ENCODE data around the gene PEAK3. TPM values are rescaled to one million over a fixed set of nuclear protein-coding genes. Genes with fewer than 3 reads are reported as not detected.

The PEAK3 gene
- polyA plus RNA-seq, 1 of the 3 experiments (the other 2 are of a cell fraction) = not detected

DNA sequence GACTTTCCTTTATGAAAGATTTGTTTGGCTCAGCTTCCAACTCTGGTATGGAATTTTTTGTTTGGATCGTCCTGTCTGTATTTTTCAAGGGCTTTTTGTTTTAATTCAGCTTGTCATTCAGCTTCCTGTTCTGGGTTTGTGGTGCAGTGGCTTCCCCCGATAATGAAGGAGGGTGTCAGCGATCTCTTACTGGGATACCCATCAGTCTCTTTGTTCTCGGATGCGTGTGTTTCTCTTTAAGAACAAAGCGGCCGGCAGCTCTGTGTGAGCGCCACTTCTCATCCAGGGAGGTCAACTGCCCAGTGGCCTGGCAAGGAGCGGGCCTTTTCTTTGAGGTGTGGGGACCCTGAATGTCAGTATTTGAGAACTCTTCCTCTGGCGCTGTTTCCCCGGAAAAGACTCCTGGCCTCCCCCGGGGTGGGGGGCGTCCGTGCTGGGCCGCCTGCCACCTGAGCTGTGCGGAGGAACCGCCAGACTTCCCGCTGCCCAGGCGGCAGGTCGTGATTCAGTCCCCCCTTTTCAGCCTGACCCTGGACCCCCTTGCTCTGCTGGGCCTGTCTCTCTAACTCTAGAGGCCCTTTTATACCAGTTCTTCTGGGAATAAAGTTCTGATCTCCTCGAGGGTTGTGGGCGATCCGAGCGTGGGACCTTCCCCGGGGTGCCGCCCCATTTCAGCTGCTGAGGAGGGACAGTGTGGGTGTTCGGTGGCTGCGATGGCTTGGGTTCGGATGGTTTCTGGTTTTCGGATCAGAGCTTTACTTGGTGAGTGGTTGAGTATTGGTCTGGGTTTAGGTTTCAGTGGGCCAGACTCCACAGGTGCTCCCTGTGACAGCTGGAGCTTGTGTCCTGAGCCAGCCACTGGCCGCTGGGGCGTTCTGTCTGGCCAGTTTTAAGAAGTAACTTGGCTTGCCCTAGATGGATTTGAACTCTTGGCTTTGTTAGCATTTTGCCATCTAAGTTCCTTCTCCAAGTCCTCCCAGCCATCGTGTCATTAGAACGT is 41.9 kb downstream of the PEAK3 start:
- CTCF ChIA-PET = interaction anchor here (0.7 to 10.4 kb wide), 16 partner anchors 10 to 310 kb away, joined by 3 to 121 read pairs (median 4); partner anchors contain the start of gene JSRP1
- peak overlapping the region; percentile 95 for H3K9ac ChIP-seq
- H3K36me3 ChIP-seq (replicated peaks in 1 of 2; ENCODE audit: control insufficient read depth in 1 of 2, insufficient read depth in 2 of 2, low read length in 1 of 2) = peaks cover 18 to 31% of the 10 kb centered on the region in 2 experiments
- H3K9me2 ChIP-seq = no peaks in the 10 kb centered on the region
- H3K79me2 ChIP-seq (ENCODE audit: insufficient read depth) = peaks cover 95% of the 10 kb centered on the region
- no peak overlapping the region for H2AFZ ChIP-seq (ENCODE audit: low read depth)
- H4K20me1 ChIP-seq (ENCODE audit: insufficient read depth) = peaks cover 72% of the 10 kb centered on the region
- no peak for DNase-seq
- H3F3A ChIP-seq (replicated peaks; ENCODE audit: insufficient read depth) = peaks cover 17% of the 10 kb centered on the region
- H3K9me3 ChIP-seq = no peaks in the 10 kb centered on the region
- peak overlapping the region; percentile 98 for H3K4me2 ChIP-seq
- POLR2A ChIA-PET = interaction anchor here (0.8 to 1.4 kb wide), 3 partner anchors 16 to 33 kb away, joined by 4 to 7 read pairs (median 4); partner anchors contain the start of gene JSRP1
- H3K4me3 ChIP-seq (ENCODE audit: low read depth in 2 of 2, low read length in 1 of 2) = peak overlapping the region; percentile 76 to 89
- H3K4me1 ChIP-seq (ENCODE audit: control insufficient read depth in 1 of 2, insufficient read depth in 2 of 2, low read depth in 1 of 2, low read length in 1 of 2) = peaks cover 21 to 65% of the 10 kb centered on the region in 2 experiments; a peak in 3 of 4 replicates
- 48% methylated on average over 30 of the region's 34 CpGs for WGBS (ENCODE audit: low lambda C conversion rate)
- peak overlapping the region; percentile 71 to 81 for H3K27ac ChIP-seq (ENCODE audit: low read depth in 2 of 2, low read length in 1 of 2)
- TF ChIP-seq, protein P1, sequence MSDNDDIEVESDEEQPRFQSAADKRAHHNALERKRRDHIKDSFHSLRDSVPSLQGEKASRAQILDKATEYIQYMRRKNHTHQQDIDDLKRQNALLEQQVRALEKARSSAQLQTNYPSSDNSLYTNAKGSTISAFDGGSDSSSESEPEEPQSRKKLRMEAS (IDR thresholded peaks at IDR 0.05; ENCODE audit: low read depth) = no peak
- TF ChIP-seq TCF12 (IDR thresholded peaks at IDR 0.05) (0 out of 2 replicates have a peak, but pooled peaks have one; percentile 22), MXI1 (IDR thresholded peaks at IDR 0.05; ENCODE audit: low read depth, low read length) (peak; percentile 36; the same call in 1 of the 2 replicates)
- TF ChIP-seq, protein P2, sequence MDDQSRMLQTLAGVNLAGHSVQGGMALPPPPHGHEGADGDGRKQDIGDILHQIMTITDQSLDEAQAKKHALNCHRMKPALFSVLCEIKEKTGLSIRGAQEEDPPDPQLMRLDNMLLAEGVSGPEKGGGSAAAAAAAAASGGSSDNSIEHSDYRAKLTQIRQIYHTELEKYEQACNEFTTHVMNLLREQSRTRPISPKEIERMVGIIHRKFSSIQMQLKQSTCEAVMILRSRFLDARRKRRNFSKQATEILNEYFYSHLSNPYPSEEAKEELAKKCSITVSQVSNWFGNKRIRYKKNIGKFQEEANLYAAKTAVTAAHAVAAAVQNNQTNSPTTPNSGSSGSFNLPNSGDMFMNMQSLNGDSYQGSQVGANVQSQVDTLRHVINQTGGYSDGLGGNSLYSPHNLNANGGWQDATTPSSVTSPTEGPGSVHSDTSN (IDR thresholded peaks at IDR 0.05) = peak; percentile 39; the same call in 1 of the 2 replicates
- H3K27me3 ChIP-seq (ENCODE audit: insufficient read depth) = no peaks in the 10 kb centered on the region

DNA sequence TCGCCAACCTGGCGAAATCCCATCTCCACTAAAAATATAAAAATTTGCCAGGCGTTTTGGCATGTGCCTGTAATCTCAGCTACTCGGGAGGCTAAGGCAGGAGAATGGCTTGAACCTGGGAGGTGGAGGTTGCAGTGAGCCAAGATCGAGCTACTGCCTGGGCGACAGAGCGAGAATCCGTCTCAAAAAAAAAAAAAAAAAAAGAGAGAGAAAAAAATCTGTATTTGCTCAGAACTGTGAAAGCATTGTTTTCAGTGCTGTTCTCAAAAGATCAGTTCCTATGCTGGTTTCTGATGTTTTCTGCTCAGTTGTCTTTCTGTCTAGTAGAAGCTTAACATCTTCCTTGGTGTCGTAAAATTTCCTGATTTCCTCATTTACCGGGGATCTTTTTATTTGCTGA is 42.8 kb downstream of the PEAK3 start:
- H3K9ac ChIP-seq = peak overlapping the region; percentile 95; the same call in 1 of the 2 replicates
- H3K36me3 ChIP-seq (replicated peaks in 1 of 2; ENCODE audit: control insufficient read depth in 1 of 2, insufficient read depth in 2 of 2, low read length in 1 of 2) = peaks cover 9 to 22% of the 10 kb centered on the region in 2 experiments
- peaks cover 18% of the 10 kb centered on the region for H3F3A ChIP-seq (replicated peaks; ENCODE audit: insufficient read depth)
- H3K9me3 ChIP-seq = no peaks in the 10 kb centered on the region
- H4K20me1 ChIP-seq (ENCODE audit: insufficient read depth) = peaks cover 70% of the 10 kb centered on the region
- H3K9me2 ChIP-seq = no peaks in the 10 kb centered on the region
- peaks cover 95% of the 10 kb centered on the region for H3K79me2 ChIP-seq (ENCODE audit: insufficient read depth)
- H3K27me3 ChIP-seq (ENCODE audit: insufficient read depth) = no peaks in the 10 kb centered on the region
- peak overlapping the region; percentile 76 to 89 for H3K4me3 ChIP-seq (ENCODE audit: low read depth in 2 of 2, low read length in 1 of 2)
- no peak overlapping the region for H2AFZ ChIP-seq (ENCODE audit: low read depth)
- peak overlapping the region; percentile 98 for H3K4me2 ChIP-seq
- 52% methylated on average over 10 of the region's 10 CpGs for WGBS (ENCODE audit: low lambda C conversion rate)
- CTCF ChIA-PET = interaction anchor here (0.7 to 10.4 kb wide), 12 partner anchors 9 to 309 kb away, joined by 3 to 121 read pairs (median 8); partner anchors contain the start of gene JSRP1
- no peak for TF ChIP-seq SMC3 (IDR thresholded peaks at IDR 0.05; ENCODE audit: low read depth, low read length)
- no peak for TF ChIP-seq FOSL2 (IDR thresholded peaks at IDR 0.05; ENCODE audit: borderline replicate concordance, low read depth)
- no peak for TF ChIP-seq CHD2 (IDR thresholded peaks at IDR 0.05; ENCODE audit: low read length, partially characterized antibody)
- POLR2A ChIA-PET = interaction anchor here (0.9 to 1.4 kb wide), 3 partner anchors 16 to 34 kb away, joined by 3 to 7 read pairs (median 3); no protein-coding TSS in a partner anchor
- peaks cover 21 to 59% of the 10 kb centered on the region in 2 experiments; a peak in 3 of 4 replicates for H3K4me1 ChIP-seq (ENCODE audit: control insufficient read depth in 1 of 2, insufficient read depth in 2 of 2, low read depth in 1 of 2, low read length in 1 of 2)
- no peak for DNase-seq
- H3K27ac ChIP-seq (ENCODE audit: low read depth in 2 of 2, low read length in 1 of 2) = peak overlapping the region; percentile 71 to 81

Measured in SK-N-SH (cell line).